ENCODE measurements around the gene PPM1H.

GRCh38 chr12:62844915-62845314, 90.0 kb downstream of the PPM1H start:
- TF ChIP-seq E4F1 (IDR thresholded peaks at IDR 0.05; ENCODE audit: borderline replicate concordance, partially characterized antibody), result no peak
- TF ChIP-seq EZH2 (IDR thresholded peaks at IDR 0.05; ENCODE audit: borderline replicate concordance, control insufficient read depth, low read depth, low read length), result no peak
- no peak for TF ChIP-seq POLR2A (IDR thresholded peaks at IDR 0.05; ENCODE audit: low read depth, low read length)
- TF ChIP-seq ZNF384 (IDR thresholded peaks at IDR 0.05; ENCODE audit: borderline replicate concordance, low read depth, low read length), result no peak
- TF ChIP-seq FOXM1 (IDR thresholded peaks at IDR 0.05; ENCODE audit: low read depth, low read length), result no peak
- TF ChIP-seq ZBTB40 (IDR thresholded peaks at IDR 0.05; ENCODE audit: borderline replicate concordance), result no peak
- TF ChIP-seq YY1 (IDR thresholded peaks at IDR 0.05; ENCODE audit: low read depth, low read length), result no peak
- TF ChIP-seq CHD1 (IDR thresholded peaks at IDR 0.05; ENCODE audit: low read depth, low read length), result no peak

Measured in GM12878 (cell line).